Parathyroid adenoma (tissue), 2 donors: Measurements from ENCODE around the gene CTDSP1.

ENCODE experiments used
- H2AFZ ChIP-seq: fragments of 300-600 bp; sonication (generic); one replicate; pipeline ENCODE4 v1.7.0; 2017; ENCODE audit warnings: antibody characterized with exemption, mild to moderate bottlenecking
- H3K27ac ChIP-seq: fragments of 300-600 bp; sonication (generic); one replicate; pipeline ENCODE4 v1.7.0; 2017
- H3K27me3 ChIP-seq: fragments of 300-600 bp; sonication (generic); one replicate; pipeline ENCODE4 v1.7.0; 2017; ENCODE audit warnings: low read length; ENCODE audit not compliant: control insufficient read depth, insufficient read depth
- H3K36me3 ChIP-seq: fragments of 300-600 bp; sonication (generic); one replicate; pipeline ENCODE4 v1.7.0; 2017; ENCODE audit warnings: low read length; ENCODE audit not compliant: control insufficient read depth, insufficient read depth
- H3K4me1 ChIP-seq: fragments of 300-600 bp; sonication (generic); one replicate; pipeline ENCODE4 v1.7.0; 2017; ENCODE audit warnings: control low read depth
- H3K4me2 ChIP-seq: fragments of 300-600 bp; sonication (generic); one replicate; pipeline ENCODE4 v1.7.0; 2017; ENCODE audit warnings: low read length
- H3K4me3 ChIP-seq: fragments of 300-600 bp; sonication (generic); one replicate; pipeline ENCODE4 v1.7.0; 2017; ENCODE audit warnings: low read depth, low read length
- H3K79me2 ChIP-seq: fragments of 300-600 bp; sonication (generic); one replicate; pipeline ENCODE4 v1.7.0; 2017; ENCODE audit warnings: control low read depth
- H3K9ac ChIP-seq: fragments of 300-600 bp; sonication (generic); one replicate; pipeline ENCODE4 v1.7.0; 2017; ENCODE audit warnings: mild to moderate bottlenecking
- H3K9me3 ChIP-seq: fragments of 300-600 bp; sonication (generic); one replicate; pipeline ENCODE4 v1.7.0; 2017; ENCODE audit warnings: low read length; ENCODE audit not compliant: control insufficient read depth
- TF ChIP-seq, protein P1 (sequence below): fragments of 300-600 bp; sonication (generic); IDR thresholded peaks from one replicate; pipeline ENCODE4 v1.7.0; 2017; ENCODE audit warnings: antibody characterized with exemption, mild to moderate bottlenecking
- donor health status: primary hyperparathyroidism.

CTDSP1 gene

GRCh38 chr2:218392459-218392858 is 7.2 kb upstream of the CTDSP1 start:
- no peak overlapping the region for H3K4me2 ChIP-seq
- H3K79me2 ChIP-seq: no peaks in the 10 kb centered on the region
- no peaks in the 10 kb centered on the region for H3K36me3 ChIP-seq
- TF ChIP-seq, protein P1, sequence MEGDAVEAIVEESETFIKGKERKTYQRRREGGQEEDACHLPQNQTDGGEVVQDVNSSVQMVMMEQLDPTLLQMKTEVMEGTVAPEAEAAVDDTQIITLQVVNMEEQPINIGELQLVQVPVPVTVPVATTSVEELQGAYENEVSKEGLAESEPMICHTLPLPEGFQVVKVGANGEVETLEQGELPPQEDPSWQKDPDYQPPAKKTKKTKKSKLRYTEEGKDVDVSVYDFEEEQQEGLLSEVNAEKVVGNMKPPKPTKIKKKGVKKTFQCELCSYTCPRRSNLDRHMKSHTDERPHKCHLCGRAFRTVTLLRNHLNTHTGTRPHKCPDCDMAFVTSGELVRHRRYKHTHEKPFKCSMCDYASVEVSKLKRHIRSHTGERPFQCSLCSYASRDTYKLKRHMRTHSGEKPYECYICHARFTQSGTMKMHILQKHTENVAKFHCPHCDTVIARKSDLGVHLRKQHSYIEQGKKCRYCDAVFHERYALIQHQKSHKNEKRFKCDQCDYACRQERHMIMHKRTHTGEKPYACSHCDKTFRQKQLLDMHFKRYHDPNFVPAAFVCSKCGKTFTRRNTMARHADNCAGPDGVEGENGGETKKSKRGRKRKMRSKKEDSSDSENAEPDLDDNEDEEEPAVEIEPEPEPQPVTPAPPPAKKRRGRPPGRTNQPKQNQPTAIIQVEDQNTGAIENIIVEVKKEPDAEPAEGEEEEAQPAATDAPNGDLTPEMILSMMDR: no peak
- no peaks in the 10 kb centered on the region for H3K27me3 ChIP-seq
- no peak overlapping the region for H3K9ac ChIP-seq
- no peak overlapping the region for H3K27ac ChIP-seq
- H2AFZ ChIP-seq: no peak overlapping the region
- H3K9me3 ChIP-seq: no peaks in the 10 kb centered on the region
- no peaks in the 10 kb centered on the region for H3K4me1 ChIP-seq
- H3K4me3 ChIP-seq: no peak overlapping the region

- Histone ChIP-seq H3K4me2 (no peak overlapping the region), H3K36me3 (no peaks in the 10 kb centered on the region), H3K27me3 (no peaks in the 10 kb centered on the region), H3K9ac (no peak overlapping the region), H3K4me3 (no peak overlapping the region), H3K79me2 (no peaks in the 10 kb centered on the region), H3K9me3 (no peaks in the 10 kb centered on the region), H3K27ac (no peak overlapping the region), H3K4me1 (peaks cover under 1% of the 10 kb centered on the region), H2AFZ (no peak overlapping the region)
- TF ChIP-seq, protein P1: no peak
Measured at GRCh38 chr2:218392891-218393462, 6.7 kb upstream of the CTDSP1 start.

- no peaks in the 10 kb centered on the region for H3K9me3 ChIP-seq
- TF ChIP-seq, protein P1: no peak
- H2AFZ ChIP-seq: no peak overlapping the region
- no peak overlapping the region for H3K4me2 ChIP-seq
- H3K27ac ChIP-seq: no peak overlapping the region
- no peak overlapping the region for H3K4me3 ChIP-seq
- no peak overlapping the region for H3K9ac ChIP-seq
- H3K36me3 ChIP-seq: no peaks in the 10 kb centered on the region
- H3K27me3 ChIP-seq: no peaks in the 10 kb centered on the region
- H3K79me2 ChIP-seq: no peaks in the 10 kb centered on the region
- peaks cover 3% of the 10 kb centered on the region for H3K4me1 ChIP-seq
Measured at GRCh38 chr2:218393750-218394290, 5.8 kb upstream of the CTDSP1 start.

DNA sequence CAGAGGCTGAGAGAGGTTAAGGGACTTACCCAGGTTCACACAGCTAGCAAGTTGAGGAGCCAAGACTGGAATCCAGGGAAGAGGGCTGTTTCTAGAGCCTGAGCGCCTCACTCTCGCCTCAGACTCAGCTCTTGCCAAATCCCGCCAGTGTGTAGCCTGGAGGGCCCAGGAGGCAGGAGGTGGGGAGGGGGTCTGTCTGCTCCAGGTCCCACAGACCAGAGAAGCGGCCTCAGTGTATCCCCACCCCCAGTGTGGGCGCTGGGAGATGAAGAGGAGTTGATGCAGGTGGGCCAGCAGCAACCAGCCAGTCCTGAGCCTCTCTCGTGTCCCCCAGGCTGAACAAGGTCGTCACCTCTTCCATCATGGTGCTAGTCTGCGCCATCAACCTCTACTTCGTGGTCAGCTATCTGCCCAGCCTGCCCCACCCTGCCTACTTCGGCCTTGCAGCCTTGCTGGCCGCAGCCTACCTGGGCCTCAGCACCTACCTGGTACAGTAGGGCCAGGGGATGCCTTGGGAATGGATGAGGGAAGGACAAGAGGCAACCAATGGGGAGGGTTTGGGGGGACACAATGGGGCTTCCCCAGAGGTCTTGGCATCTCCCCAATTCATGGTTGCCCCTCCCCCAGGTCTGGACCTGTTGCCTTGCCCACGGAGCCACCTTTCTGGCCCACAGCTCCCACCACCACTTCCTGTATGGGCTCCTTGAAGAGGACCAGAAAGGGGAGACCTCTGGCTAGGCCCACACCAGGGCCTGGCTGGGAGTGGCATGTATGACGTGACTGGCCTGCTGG is 5.2 kb upstream of the CTDSP1 start:
- H3K4me3 ChIP-seq: no peak overlapping the region
- H3K9ac ChIP-seq: no peak overlapping the region
- H3K27ac ChIP-seq: no peak overlapping the region
- no peak overlapping the region for H2AFZ ChIP-seq
- TF ChIP-seq, protein P1: no peak
- H3K27me3 ChIP-seq: no peaks in the 10 kb centered on the region
- H3K79me2 ChIP-seq: no peaks in the 10 kb centered on the region
- H3K4me1 ChIP-seq: peaks cover 3% of the 10 kb centered on the region
- no peaks in the 10 kb centered on the region for H3K36me3 ChIP-seq
- no peaks in the 10 kb centered on the region for H3K9me3 ChIP-seq
- no peak overlapping the region for H3K4me2 ChIP-seq
